Skin of body (tissue), 2 donors: ENCODE data around the gene SERPINB8. TPM values are rescaled to one million over a fixed set of nuclear protein-coding genes. Genes with fewer than 3 reads are reported as not detected.

Source experiments
- DNase-seq: peaks from one replicate; lab custom pipeline; 2025; lab: John Stamatoyannopoulos, UW
- total RNA-seq: library from RNA; depleted of rRNA; stranded (reverse); fragments of >200 nt; gene quantifications from one replicate; pipeline ENCODE4 v1.2.3, GENCODE V29; 2014

The SERPINB8 gene
- total RNA-seq, 1 donor from 2014 or later = 12.4 TPM

DNA sequence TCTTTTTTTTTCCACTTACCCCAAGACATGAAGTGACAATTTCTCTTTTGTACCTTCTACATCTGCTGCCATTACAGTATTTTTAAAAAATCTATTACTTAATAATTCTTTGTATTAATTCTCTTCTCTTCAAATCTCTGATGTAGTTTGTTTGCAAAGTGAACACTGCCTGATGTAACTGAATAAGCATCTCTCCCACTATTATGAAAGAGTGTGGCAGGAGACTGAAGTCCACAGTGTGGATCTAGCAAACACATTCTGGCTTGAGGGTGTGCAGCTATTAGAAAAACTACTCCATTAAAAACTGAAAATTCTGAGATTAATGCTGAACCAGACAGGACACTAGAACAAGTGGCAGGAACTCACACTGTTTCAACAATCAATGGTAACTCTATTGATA is 5.0 kb upstream of the SERPINB8 start:
- no peak for DNase-seq

DNA sequence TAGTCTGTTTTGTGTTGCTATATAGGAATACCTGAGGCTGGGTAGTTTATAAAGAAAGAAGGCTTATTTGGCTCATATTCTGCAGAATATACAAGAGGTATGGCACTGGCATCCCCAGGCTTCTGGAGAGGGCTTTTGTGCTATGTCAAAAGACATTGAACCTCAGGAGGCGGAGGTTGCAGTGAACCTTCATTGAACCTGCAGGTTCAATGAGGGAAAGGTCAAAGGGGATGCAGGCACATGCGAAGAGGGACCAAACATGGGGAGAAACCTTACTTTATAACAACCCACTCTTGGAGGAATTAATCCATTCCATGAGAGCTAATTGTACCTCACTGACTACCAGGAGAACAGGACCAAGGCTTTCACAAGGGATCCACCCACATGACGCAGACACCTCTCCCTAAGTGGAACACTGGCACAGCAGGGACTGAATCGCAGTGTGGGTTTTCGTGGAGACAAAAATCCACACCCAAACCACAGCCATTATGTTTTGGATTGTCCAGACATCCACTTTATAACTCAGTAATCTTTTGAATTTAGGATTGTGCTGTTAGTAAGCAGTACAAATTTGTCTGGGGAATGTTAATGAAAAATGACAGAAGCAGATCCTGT is 4.1 kb upstream of the SERPINB8 start:
- DNase-seq = no peak

DNA sequence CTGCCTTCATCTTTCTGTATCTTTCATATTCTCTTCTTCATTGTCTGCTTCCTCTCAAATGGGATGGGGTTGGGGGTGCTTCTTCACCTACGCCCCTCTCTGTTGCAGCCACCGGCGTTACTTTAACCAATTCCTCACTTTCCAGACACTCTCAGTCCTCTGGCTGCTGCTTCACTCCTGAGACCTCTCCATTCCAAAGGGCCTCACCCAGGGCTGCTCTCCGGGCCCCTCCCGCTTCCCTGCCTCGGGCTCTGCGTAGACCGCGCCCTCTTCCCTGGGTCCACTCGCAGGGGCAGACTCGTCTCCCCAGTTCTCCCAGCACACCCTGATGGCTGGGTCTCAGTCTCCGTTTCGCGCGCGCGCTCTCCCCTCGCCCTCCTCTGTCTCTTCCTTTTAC is 926 bp downstream of the SERPINB8 start:
- no peak for DNase-seq

DNA sequence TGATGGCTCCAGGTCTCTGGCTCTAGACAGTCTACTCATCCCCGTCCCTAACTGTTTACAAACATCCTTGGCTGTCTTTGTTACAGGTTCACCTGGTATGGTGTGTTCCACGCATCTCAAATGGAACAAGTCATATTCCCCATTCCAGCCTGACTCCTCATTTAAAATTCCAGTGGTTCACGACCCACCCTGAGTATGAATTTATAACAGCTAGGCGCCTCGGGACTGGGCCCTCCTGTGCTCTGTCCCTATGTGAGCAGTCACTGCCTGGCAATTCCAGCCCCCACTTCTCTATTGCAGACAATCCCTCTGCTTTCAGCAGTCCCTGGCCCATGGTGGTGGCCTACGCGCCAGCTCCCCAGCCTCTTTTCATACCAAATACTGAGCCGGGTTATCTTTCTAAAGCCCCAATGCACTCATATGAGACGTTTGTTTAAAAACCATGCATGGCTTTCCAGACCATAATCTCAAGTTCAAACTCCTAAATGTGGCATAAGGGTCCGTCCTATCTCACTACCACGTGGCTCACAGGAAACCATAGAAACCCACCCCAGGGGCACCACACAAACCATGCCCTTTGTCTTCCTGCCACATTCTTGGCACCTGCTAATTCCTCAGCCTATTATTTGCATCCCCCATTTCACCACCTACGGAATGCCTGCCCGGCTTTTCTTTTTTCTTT is 1.6 kb downstream of the SERPINB8 start:
- no peak for DNase-seq

DNA sequence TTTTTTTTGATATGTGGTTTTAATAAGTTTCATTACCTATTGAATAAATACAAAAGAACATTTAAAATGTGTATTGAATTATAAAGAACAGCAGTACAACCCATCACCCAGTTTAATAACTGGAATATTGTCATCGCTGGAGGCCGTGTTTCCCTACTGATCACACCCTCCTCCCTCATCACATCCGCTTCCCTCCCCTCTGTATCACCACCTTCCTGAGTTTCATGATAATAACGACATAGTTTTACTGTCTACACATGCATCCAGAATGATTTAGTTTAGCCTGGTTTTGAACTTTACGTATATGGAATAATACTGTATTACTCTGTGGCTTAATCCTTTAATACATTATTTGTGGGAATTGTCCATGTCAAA is 2.1 kb downstream of the SERPINB8 start:
- no peak for DNase-seq

DNA sequence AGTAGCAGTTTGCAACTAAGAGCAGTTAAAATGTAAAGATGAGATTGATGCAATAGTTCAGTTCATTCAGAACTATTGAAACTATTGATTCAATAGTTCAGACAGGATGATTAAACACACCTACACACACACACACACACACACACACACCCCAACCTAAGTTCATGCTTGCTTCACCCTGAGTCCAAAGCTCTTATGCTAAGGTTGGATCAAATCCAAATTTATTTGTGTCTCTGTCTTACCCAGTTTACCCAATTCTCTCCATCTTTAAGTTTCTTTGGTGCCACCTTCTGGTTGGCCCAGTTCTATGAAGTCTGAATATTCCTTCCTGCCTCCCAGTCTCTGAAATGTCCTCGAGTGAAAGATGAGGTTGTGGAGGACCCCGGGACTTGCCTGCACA is 5.1 kb downstream of the SERPINB8 start:
- DNase-seq = no peak

DNA sequence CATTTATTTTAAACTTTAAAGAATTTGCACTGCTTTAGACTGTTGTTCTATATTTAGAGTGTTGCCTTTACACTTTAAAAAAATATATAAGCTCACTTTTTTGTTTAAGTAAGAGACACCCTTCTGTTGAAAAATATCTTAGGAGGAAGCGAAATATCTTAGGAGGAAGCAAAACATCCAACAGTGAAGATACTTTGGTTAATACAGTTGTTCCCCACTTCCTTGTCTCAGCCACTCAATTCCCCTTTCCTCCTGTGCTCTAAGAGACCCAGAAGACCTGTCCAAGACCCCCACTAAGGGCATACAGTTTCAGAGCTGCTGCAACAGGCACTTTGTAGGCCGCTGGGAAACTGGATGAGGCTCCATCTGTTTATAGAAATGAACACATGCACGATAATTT is 5.7 kb downstream of the SERPINB8 start:
- no peak for DNase-seq

DNA sequence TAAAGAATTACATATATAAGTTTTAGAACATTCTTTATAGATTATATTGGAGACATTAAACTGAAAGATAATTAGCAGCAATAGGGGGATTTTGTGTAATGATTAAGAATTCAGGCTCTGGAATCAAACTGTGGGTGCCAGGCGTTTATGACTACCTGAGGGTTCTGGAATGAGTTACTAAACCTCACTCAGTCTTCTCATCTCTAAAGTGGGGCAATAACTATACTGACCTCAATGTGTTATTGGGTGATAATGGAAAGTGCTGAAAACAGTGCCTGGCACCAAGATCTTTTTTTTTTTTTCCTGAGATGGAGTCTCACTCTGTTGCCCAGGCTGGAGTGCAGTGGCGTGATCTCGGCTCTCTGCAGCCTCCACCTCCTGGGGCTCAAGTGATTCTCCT is 7.2 kb downstream of the SERPINB8 start:
- no peak for DNase-seq

DNA sequence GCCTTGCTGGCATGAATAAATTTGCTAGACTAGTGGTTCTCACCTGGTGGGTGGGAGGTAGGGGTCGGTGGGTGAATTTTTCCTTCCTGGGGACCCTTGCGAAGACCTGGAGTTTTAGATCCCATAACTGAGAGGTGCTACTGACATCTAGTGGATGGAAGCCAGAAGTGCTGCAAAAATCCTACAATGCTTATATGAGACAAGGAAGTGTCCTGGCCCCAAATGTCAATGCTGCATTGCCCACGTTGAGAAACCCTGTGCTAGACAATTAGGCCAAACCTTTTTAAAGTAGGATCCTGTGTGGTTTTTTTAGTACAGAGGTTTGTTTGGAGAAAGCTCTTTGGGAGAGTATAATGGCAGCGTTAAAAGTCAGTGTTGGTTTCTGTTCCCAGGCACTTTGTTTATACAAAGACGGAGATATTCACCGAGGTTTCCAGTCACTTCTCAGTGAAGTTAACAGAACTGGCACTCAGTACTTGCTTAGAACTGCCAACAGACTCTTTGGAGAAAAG is 9.6 kb downstream of the SERPINB8 start:
- peak; percentile 56 for DNase-seq

DNA sequence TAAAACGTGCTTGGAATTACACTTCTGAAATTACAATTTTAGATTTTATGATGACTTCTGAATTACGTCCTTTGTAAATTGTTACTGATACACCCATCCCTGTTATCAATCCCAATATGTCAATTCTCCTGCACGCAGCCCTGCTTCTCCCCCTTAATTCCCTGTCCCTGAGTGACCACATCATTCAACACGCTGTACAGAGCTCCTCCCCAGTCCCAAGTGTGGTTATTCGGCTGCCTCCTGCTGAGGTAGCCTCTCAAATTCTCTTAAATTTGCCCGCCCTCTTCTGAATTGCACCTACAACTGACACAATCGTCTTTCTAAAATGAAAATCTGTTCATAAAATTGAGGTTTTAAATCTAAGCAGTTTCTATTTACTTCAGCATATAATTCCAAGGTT is 10.1 kb downstream of the SERPINB8 start:
- no peak for DNase-seq

DNA sequence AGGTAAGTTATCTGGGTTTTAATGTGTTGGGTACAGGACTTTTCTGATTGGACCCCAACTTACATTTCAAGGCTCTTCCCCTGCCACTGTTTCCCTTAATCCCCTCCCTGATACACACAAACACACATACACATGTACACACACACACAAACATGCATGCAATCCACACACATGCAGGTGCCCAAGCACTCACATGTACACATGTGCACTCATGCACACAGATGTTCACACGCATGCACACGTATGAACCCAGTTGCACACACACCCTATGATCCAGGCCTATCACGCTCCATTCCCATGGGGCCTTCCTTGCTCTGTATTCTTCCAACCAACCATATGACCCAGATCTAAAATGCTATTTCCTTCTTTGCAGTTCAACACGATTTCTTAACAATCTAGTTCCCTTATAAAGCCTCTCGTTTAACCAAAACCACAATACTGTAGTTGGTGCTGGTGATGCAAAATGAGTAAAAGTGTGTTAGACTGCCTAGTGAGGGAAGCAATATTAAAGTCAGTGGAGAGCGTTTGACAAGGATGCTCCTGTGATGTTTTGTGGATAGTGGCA is 11.1 kb downstream of the SERPINB8 start:
- DNase-seq = no peak

DNA sequence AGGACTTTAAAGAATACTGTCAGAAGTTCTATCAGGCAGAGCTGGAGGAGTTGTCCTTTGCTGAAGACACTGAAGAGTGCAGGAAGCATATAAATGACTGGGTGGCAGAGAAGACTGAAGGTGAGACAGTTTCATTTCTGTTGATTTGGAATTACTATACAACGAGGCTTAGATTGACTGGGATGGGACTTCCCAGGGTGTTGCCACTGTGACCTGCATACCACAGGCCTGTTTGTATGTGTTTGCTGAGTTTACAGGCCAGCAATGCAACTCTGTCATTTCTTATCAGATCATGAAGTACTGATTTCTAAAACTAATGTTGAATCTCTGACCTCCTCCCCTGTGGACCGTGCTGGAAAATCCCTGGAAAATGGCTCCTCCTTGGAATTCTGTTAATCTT is 11.8 kb downstream of the SERPINB8 start:
- DNase-seq = no peak

DNA sequence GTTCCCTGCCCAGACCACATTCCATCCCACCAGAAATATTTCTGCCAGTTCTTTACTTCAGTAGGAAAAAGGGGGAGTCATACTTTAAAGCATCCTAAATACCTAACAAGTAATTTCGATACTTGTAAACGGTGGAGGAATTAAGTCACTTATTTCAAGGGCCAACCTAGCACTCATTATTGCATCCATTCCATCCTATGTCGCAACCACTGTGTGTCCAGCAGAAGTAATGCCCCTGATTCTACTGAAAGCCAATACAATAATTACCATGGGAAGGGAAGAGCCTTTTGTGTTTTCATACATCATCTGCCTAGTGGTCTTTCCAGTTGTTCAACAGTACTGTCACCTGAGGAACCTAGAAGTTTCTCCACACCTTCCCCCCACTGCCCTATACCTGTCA is 12.5 kb downstream of the SERPINB8 start:
- DNase-seq = no peak

DNA sequence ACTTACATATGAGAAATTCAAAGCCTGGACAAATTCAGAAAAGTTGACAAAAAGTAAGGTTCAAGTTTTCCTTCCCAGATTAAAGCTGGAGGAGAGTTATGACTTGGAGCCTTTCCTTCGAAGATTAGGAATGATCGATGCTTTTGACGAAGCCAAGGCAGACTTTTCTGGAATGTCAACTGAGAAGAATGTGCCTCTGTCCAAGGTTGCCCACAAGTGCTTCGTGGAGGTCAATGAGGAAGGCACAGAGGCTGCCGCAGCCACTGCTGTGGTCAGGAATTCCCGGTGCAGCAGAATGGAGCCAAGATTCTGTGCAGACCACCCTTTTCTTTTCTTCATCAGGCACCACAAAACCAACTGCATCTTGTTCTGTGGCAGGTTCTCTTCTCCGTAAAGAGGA is 17.0 kb downstream of the SERPINB8 start:
- DNase-seq = no peak

DNA sequence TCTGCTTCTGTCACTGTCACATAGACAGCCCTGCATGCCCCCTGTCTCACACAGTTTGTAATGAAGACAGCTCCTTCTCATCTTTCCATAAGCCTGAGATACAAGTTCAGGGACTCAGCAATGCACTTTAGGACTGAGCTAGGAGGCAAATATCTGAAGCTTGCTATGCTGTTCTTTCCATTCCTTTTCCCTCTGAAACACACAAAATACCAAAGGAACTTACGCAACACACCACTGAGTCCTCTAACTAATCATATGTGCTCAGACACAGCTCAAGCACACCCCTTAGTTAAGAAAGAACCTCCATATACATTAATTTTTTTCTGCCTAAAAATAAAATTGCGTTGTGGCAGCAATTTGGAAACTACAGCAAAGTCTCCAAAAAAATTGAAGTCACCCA is 17.9 kb downstream of the SERPINB8 start:
- no peak for DNase-seq

DNA sequence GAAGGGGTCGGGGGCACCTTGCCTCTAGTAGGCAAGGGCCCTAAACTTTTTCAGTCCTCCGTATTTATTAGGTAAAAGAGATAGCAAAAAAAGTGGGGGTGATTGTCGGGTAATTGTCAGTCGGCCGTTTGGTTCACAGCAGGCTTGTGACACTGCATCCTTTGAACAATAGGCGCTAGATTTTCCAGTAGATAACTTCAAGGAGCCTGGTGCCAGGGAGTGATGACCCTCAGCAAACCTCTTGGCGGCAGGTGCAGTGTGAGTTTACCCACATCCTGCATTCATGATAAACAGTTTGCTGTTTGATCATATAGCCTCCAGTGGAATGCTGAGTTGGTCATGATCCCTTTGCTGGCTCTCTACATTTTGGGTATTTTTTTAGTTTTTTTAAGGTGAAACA is 22.9 kb downstream of the SERPINB8 start:
- DNase-seq = no peak

DNA sequence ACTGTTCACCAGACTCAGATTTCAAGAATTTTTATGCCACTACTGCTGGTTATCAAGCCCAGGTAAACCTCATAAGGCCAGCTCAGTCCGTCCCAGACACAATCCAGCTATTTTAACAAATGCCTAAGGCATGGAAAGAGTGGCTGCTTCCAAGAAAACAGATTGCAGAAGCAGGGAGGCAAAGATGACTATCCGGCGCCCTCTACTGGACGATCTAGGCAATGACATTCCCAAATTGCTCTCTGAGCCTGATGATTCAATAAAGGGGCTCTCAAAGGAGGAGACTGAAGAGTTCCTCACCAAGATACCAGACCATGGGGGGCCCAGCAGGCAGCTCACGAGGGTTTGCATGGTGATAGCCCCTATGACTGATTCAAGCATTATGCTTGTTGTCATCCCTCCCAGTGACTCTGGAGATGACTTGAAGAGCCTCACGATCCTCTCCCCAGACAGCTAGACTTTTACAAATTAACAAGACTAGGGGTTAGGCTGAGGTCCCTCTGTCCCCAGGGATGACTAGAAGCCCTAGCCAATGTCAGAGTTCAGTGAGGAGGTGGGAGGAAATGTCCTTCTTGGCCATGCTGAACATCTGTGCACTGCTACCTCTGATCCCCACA is 25.0 kb downstream of the SERPINB8 start:
- DNase-seq = peak; percentile 24

DNA sequence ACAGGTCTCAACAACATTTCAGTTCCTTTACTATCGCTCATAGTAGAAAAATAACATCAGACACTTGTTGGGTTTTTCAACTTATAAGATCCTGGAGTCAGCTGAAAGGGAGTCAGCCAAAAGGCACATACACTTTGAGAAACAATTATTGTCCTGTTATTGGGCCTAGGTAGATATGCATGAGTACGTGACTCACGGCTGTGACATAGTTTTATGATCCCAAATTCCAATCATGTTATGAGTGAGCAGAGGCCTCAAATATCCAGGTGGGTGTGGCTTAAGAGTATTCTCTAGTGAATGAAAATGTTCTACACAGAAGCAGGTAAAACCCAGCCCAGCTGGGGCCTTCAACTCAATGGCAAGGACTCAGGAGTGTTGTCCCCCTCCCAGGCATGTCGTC is 27.2 kb downstream of the SERPINB8 start:
- no peak for DNase-seq

DNA sequence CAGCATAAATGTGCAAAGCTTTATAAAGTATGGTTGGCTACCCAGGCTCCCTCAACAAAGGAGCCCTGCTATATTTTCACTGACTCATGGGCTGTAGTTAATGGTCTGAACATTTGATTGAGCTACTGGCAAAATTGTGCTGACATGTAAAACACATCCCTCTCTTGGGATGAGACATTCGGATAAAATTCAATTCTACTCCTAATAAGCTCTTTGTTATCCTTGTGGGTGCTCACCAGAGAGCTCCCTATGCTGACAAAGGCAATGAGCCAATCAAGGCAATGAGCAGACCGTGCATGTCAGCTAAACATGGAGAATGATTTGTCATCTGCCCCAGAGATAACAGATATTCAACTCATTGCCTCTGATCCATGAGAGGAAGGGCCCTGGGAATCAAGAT is 27.7 kb downstream of the SERPINB8 start:
- DNase-seq = no peak

DNA sequence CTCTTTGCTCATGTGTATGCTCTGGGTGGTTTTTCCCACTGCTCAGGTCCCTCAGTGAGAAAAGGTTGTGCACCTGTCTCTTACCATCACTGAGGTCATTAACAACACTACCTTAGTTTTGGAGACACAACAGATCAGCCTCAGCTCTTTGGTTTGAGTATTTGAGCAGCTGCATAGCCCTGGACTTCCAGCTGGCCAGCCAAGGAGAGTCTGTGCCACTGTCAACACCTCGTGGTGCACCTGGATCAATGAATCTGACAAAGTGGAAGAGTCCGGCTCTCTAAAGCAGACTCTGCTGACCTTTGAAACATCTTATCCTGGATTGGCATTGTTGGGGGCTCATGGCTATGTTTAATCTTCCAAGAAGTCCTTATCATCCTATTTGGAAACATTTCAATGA is 30.0 kb downstream of the SERPINB8 start:
- no peak for DNase-seq

DNA sequence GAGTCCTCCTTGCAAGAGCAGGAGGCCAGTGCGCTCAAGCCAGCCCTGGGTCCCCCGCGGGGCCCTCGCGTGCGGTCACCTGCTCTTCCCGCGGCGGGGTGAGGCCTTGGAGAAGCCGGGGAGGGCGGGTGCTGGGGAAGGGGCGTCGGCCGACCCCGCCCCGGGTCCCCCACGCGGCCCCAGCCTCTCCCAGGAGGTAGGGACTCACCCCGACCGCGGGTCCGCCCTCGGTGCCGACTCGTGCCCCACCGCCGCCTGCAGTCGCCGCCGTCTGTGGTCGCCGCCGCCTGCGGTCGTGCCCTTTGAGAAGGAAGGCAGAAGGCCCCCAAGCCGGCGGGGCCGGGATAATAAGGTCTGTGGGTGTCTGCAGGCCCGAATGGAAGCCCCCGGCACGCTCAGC is 32.7 kb downstream of the SERPINB8 start:
- DNase-seq = no peak

DNA sequence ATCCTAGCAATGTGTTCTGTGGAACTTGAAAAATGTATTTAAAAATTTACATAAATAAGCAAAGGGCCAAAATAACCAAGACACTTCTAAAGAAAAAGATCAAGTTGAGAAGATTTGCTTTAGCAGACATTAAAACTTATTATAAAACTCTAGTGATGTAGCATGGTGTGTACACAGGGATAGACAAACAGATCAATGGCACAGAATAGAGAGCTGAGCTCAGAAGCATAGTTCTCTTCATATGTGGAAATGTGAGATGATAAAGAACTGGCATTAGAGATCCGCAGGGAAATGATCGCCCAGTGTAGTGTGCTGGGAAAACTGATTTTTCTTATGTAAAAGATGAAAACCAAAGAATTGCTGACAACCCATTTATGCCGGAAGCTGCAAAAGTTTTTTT is 39.4 kb downstream of the SERPINB8 start:
- DNase-seq = no peak

DNA sequence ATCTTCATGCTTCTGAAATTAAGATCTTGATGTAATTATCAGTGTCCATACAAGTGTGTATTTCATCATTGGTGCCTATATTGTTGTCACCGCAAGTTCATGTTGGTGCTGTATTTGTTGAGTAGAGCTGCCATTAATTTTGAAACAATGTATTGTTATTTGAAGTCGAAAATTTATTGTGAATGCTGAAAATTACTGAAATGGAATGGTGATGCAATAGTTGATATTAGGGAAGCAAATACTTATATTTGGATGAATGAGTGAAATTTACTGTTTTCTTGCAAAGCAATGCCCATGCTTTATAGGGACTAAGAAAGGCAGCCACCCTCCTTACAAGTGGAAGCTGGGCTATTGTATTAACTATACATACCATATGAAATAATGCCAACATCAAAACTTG is 41.6 kb downstream of the SERPINB8 start:
- DNase-seq = no peak
